Subcutaneous adipose tissue (tissue), 4 donors: ENCODE data around the gene CTNS. TPM values are rescaled to one million over a fixed set of nuclear protein-coding genes. Genes with fewer than 3 reads are reported as not detected.

ENCODE experiments used
- CTCF ChIP-seq: fragments of 450-650 bp; IDR thresholded peaks from one replicate; pipeline ENCODE4 v1.5.1; 2016; ENCODE audit warnings: low read depth, mild to moderate bottlenecking, control low read depth, antibody characterized with exemption, moderate library complexity
- total RNA-seq, 4 donors: library from RNA; depleted of rRNA; stranded (reverse); fragments of >200 nt; gene quantifications; one replicate each; pipeline ENCODE4 v1.1.0, GENCODE V29; 2016

The CTNS gene
- total RNA-seq, 4 donors from 2014 or later = 16.8 to 28.2 (median 23.6) TPM

GRCh38 chr17:3594976-3595375 lies 41.6 kb upstream of the CTNS start:
- no peak for TF ChIP-seq CTCF

GRCh38 chr17:3596804-3597464 lies 39.6 kb upstream of the CTNS start:
- TF ChIP-seq CTCF = no peak

DNA sequence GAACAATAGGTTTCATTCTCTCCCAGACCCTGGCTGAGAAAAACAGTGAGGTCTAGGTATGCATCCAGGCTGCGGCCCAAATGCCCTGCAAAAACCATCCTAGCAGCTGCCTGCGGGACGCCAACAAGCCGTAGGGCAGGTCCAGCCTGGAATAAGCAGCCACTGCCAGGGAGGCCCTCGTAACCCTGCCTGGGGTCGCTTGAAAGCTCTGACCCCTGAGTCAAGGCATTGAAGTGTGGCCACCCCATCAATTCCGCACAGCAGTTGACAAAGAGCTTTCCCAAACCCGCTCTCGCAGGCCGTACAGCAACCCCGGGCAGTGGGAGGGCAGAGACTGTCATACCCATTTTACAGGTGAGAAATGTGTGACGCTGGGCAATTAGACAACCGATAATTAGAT lies 38.5 kb upstream of the CTNS start:
- no peak for TF ChIP-seq CTCF

DNA sequence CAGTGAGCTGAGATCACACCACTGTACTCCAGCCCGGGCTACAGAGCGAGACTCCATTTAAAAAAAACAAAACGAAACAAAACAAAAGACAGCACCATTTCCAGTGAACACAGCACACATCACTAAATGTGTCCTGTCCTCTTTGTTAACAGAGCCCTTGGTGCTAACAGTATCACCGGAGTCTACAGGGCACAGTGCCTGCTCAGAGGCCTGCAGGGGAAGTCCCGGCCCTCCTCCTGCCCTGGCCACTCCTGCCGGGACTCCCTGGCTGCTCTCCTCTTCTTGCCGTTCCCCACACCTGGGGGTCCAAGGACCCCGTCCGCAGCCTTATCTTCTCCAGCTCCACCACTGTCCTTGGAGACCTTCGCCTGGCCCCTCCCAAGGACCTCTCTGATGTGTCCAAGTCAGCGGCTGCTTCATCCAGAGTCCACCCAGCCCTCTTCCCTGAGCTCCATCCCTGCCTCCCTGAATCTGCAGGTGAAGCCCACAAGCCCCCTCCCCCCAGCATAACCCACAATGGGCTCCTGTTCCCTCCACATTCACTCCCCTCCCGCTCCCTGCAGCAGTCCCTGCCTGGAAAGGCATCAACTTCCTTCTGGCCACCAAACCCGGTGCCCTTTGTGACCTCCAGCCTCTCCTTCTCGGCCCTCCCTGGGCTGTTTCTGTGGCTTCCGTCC lies 35.9 kb upstream of the CTNS start:
- TF ChIP-seq CTCF = no peak

DNA sequence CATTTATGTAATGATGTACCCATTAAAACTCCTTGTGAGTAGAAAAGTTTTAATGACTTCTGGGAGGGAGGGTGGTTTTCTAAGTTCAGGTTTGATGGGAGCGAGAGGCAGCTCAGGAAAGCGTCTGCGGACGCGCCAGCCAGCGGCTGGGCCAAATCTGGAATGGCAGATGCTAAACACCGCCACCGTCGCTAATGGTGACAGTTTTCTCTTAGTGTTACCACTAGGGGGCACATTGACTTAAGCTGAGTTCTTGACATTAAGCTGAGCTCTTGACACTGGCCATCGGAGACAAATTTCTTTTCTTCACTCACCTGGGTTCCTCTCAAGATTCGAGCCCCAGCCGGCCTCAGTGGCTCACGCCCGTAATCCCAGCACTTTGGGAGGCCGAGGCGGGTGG lies 34.1 kb upstream of the CTNS start:
- TF ChIP-seq CTCF = no peak

DNA sequence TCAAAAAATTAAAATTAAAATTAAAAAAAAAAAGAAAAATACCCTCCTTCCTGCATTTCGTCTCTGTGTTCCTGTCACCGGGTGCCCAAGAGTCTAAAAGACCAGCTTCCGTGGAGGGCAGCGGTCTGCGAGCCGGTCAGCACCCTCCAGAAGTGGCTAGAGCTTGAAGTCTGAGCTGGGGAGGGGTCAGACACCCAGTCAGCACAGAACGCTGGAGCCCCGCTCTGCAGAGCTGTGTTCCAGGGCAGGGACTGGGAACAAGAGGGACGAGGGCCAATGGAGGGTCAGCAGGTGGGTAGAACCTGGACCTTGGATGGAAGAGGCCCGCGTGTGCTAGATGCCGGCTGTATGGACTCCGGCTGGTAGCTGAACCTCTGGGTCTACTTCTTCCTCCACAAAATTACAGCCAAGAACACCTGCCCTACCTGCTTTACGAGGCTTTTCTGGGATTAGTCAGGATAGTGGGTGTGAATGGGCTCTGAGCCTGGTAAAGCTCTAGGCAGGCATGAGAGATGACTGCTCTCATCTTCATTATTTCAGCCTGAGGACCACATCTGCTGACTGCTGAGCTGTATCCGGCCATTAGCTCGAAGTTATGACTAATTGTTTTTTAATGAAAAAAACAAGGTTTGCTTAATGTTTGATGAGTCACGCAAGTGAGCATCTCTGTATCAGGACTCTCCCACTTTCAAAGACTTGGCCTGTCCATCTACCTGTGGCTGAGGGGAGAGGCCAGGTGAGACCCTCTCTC lies 33.3 kb upstream of the CTNS start:
- no peak for TF ChIP-seq CTCF

- TF ChIP-seq CTCF = no peak
Observed at GRCh38 chr17:3603870-3604259, 32.7 kb upstream of the CTNS start.
